Activated naive CD4-positive, alpha-beta T cell treated with anti-CD3 and anti-CD28 coated beads, Interleukin-2, amount 50 U/mL, for 24 hours (primary cell): ENCODE data around the gene KDM4B.

Experiments
- H3K27ac Mint-ChIP-seq: one replicate; pipeline ENCODE4 v1.8.0; 2021; ENCODE audit warnings: mild to moderate bottlenecking, mixed read lengths
- H3K27me3 Mint-ChIP-seq: one replicate; pipeline ENCODE4 v1.8.0; 2021; ENCODE audit warnings: mixed read lengths
- H3K36me3 Mint-ChIP-seq: one replicate; pipeline ENCODE4 v1.8.0; 2021; ENCODE audit warnings: mixed read lengths
- H3K4me1 Mint-ChIP-seq: one replicate; pipeline ENCODE4 v1.8.0; 2021; ENCODE audit warnings: mixed read lengths
- H3K4me3 Mint-ChIP-seq: one replicate; pipeline ENCODE4 v1.8.0; 2021; ENCODE audit warnings: mild to moderate bottlenecking, mixed read lengths
- H3K9me3 Mint-ChIP-seq: one replicate; pipeline ENCODE4 v1.8.0; 2021; ENCODE audit warnings: mixed read lengths

Gene KDM4B

GRCh38 chr19:5011476-5012238 is 42.7 kb downstream of the KDM4B start:
- Mint-ChIP-seq H3K4me3 (no peak overlapping the region), H3K36me3 (peaks cover 10% of the 10 kb centered on the region), H3K9me3 (no peaks in the 10 kb centered on the region), H3K4me1 (peaks cover 4% of the 10 kb centered on the region), H3K27ac (no peak overlapping the region), H3K27me3 (no peaks in the 10 kb centered on the region)

- Mint-ChIP-seq H3K4me3 (no peak overlapping the region), H3K27me3 (no peaks in the 10 kb centered on the region), H3K9me3 (no peaks in the 10 kb centered on the region), H3K27ac (no peak overlapping the region), H3K4me1 (no peaks in the 10 kb centered on the region), H3K36me3 (peaks cover 4% of the 10 kb centered on the region)
Measured at GRCh38 chr19:5012688-5013457, 44.0 kb downstream of the KDM4B start.

- H3K27me3 Mint-ChIP-seq = no peaks in the 10 kb centered on the region
- H3K27ac Mint-ChIP-seq = no peak overlapping the region
- H3K9me3 Mint-ChIP-seq = no peaks in the 10 kb centered on the region
- H3K36me3 Mint-ChIP-seq = no peaks in the 10 kb centered on the region
- H3K4me3 Mint-ChIP-seq = no peak overlapping the region
- no peaks in the 10 kb centered on the region for H3K4me1 Mint-ChIP-seq
Measured at GRCh38 chr19:5013761-5014160, 44.8 kb downstream of the KDM4B start.

- Mint-ChIP-seq H3K27ac (no peak overlapping the region), H3K9me3 (no peaks in the 10 kb centered on the region), H3K27me3 (no peaks in the 10 kb centered on the region), H3K36me3 (no peaks in the 10 kb centered on the region), H3K4me1 (no peaks in the 10 kb centered on the region), H3K4me3 (no peak overlapping the region)
Measured at GRCh38 chr19:5014941-5015340, 46.0 kb downstream of the KDM4B start.

GRCh38 chr19:5016268-5016667 is 47.4 kb downstream of the KDM4B start:
- H3K9me3 Mint-ChIP-seq = no peaks in the 10 kb centered on the region
- no peaks in the 10 kb centered on the region for H3K4me1 Mint-ChIP-seq
- H3K36me3 Mint-ChIP-seq = no peaks in the 10 kb centered on the region
- H3K27me3 Mint-ChIP-seq = no peaks in the 10 kb centered on the region
- no peak overlapping the region for H3K4me3 Mint-ChIP-seq
- no peak overlapping the region for H3K27ac Mint-ChIP-seq

- Mint-ChIP-seq H3K9me3 (no peaks in the 10 kb centered on the region), H3K36me3 (no peaks in the 10 kb centered on the region), H3K4me3 (no peak overlapping the region), H3K27ac (no peak overlapping the region), H3K27me3 (no peaks in the 10 kb centered on the region), H3K4me1 (no peaks in the 10 kb centered on the region)
Measured at GRCh38 chr19:5016781-5017180, 47.9 kb downstream of the KDM4B start.

GRCh38 chr19:5017235-5017634 is 48.3 kb downstream of the KDM4B start:
- Mint-ChIP-seq H3K4me3 (no peak overlapping the region), H3K4me1 (no peaks in the 10 kb centered on the region), H3K9me3 (no peaks in the 10 kb centered on the region), H3K36me3 (no peaks in the 10 kb centered on the region), H3K27ac (no peak overlapping the region), H3K27me3 (no peaks in the 10 kb centered on the region)

- H3K9me3 Mint-ChIP-seq = no peaks in the 10 kb centered on the region
- no peak overlapping the region for H3K4me3 Mint-ChIP-seq
- H3K27ac Mint-ChIP-seq = no peak overlapping the region
- no peaks in the 10 kb centered on the region for H3K27me3 Mint-ChIP-seq
- no peaks in the 10 kb centered on the region for H3K36me3 Mint-ChIP-seq
- peaks cover 5% of the 10 kb centered on the region for H3K4me1 Mint-ChIP-seq
Measured at GRCh38 chr19:5018224-5019015, 49.5 kb downstream of the KDM4B start.

GRCh38 chr19:5020368-5020767 is 51.5 kb downstream of the KDM4B start:
- H3K9me3 Mint-ChIP-seq = no peaks in the 10 kb centered on the region
- H3K4me3 Mint-ChIP-seq = no peak overlapping the region

GRCh38 chr19:5021046-5021445 is 52.1 kb downstream of the KDM4B start:
- H3K4me1 Mint-ChIP-seq = peaks cover 5% of the 10 kb centered on the region
- H3K27ac Mint-ChIP-seq = no peak overlapping the region

More at GRCh38 chr19:5020368-5020767, 51.5 kb downstream of the KDM4B start:
- Mint-ChIP-seq H3K27ac (no peak overlapping the region), H3K4me1 (peaks cover 5% of the 10 kb centered on the region), H3K36me3 (no peaks in the 10 kb centered on the region), H3K27me3 (no peaks in the 10 kb centered on the region)

GRCh38 chr19:5022066-5022860 is 53.4 kb downstream of the KDM4B start:
- Mint-ChIP-seq H3K4me1 (peaks cover 5% of the 10 kb centered on the region), H3K27ac (no peak overlapping the region), H3K36me3 (no peaks in the 10 kb centered on the region), H3K4me3 (no peak overlapping the region), H3K27me3 (no peaks in the 10 kb centered on the region), H3K9me3 (no peaks in the 10 kb centered on the region)

More at GRCh38 chr19:5021046-5021445, 52.1 kb downstream of the KDM4B start:
- Mint-ChIP-seq H3K36me3 (no peaks in the 10 kb centered on the region), H3K27me3 (no peaks in the 10 kb centered on the region), H3K4me3 (no peak overlapping the region), H3K9me3 (no peaks in the 10 kb centered on the region)

GRCh38 chr19:5023128-5023571 is 54.2 kb downstream of the KDM4B start:
- H3K4me1 Mint-ChIP-seq = peaks cover 5% of the 10 kb centered on the region
- no peak overlapping the region for H3K4me3 Mint-ChIP-seq
- no peaks in the 10 kb centered on the region for H3K27me3 Mint-ChIP-seq
- no peaks in the 10 kb centered on the region for H3K9me3 Mint-ChIP-seq
- no peaks in the 10 kb centered on the region for H3K36me3 Mint-ChIP-seq
- H3K27ac Mint-ChIP-seq = no peak overlapping the region

GRCh38 chr19:5024282-5024681 is 55.4 kb downstream of the KDM4B start:
- Mint-ChIP-seq H3K4me1 (peaks cover 10% of the 10 kb centered on the region), H3K27me3 (no peaks in the 10 kb centered on the region), H3K36me3 (no peaks in the 10 kb centered on the region), H3K27ac (no peak overlapping the region), H3K4me3 (no peak overlapping the region), H3K9me3 (no peaks in the 10 kb centered on the region)

- H3K27ac Mint-ChIP-seq = no peak overlapping the region
- no peak overlapping the region for H3K4me3 Mint-ChIP-seq
- no peaks in the 10 kb centered on the region for H3K27me3 Mint-ChIP-seq
- H3K4me1 Mint-ChIP-seq = peaks cover 12% of the 10 kb centered on the region
- H3K36me3 Mint-ChIP-seq = no peaks in the 10 kb centered on the region
- no peaks in the 10 kb centered on the region for H3K9me3 Mint-ChIP-seq
Measured at GRCh38 chr19:5025027-5025426, 56.1 kb downstream of the KDM4B start.

- H3K4me1 Mint-ChIP-seq = peaks cover 12% of the 10 kb centered on the region
- H3K27ac Mint-ChIP-seq = no peak overlapping the region
- no peaks in the 10 kb centered on the region for H3K27me3 Mint-ChIP-seq
- H3K4me3 Mint-ChIP-seq = no peak overlapping the region
- H3K9me3 Mint-ChIP-seq = no peaks in the 10 kb centered on the region
- no peaks in the 10 kb centered on the region for H3K36me3 Mint-ChIP-seq
Measured at GRCh38 chr19:5026706-5027273, 57.9 kb downstream of the KDM4B start.
